GM12872 (cell line): Measurements from ENCODE around the gene CEACAM6.

ENCODE experiments used
- CTCF ChIP-seq: IDR thresholded peaks from 3 replicates; pipeline ENCODE4 v1.5.1; 2011; ENCODE audit warnings: low read depth, mild to moderate bottlenecking, low read length, moderate library complexity; ENCODE audit not compliant: insufficient read depth

CEACAM6 gene

DNA sequence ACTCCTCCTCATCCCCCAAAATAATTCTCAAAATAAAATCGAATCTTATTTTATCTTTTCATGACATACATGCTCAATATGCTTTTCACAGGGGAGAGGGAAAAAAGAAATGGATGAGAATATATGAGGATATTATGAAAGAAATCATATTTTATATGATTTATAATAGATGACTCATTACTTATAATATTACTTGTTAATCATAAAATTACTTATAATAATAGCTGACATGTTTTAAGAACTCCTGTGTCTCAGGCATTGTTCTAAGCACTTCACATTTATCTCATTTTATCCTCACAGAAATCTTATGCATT lies 38.0 kb downstream of the CEACAM6 start:
- no peak for TF ChIP-seq CTCF

- TF ChIP-seq CTCF = peak; percentile 88
Measured at GRCh38 chr19:41795031-41795461, 39.7 kb downstream of the CEACAM6 start.

DNA sequence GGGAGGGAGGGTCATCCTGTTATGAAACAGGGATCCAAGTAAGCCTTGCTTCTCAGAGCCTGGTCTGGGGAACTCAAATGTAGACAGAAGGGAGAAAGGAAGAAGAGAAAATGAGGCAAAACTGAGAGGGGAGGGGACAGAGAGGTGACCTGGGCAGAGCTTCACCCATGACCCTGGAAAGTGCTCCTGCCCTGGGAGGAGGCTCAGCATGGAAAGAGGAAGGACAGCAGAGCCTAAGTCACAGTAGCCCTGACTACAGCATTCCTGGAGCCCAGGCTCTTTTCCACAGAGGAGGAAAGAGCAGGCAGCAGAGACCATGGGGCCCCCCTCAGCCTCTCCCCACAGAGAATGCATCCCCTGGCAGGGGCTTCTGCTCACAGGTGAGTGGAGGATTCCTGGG lies 41.0 kb downstream of the CEACAM6 start, which contains the start of gene CEACAM3:
Gene CEACAM3 (plus strand): TSS at position 226 of the 400 bp plus-strand sequence. CDS start 91 bp downstream, at position 317.
- no peak for TF ChIP-seq CTCF

GRCh38 chr19:41796901-41797300 lies 41.6 kb downstream of the CEACAM6 start:
- no peak for TF ChIP-seq CTCF

- no peak for TF ChIP-seq CTCF
Measured at GRCh38 chr19:41799444-41800000, 44.2 kb downstream of the CEACAM6 start.

DNA sequence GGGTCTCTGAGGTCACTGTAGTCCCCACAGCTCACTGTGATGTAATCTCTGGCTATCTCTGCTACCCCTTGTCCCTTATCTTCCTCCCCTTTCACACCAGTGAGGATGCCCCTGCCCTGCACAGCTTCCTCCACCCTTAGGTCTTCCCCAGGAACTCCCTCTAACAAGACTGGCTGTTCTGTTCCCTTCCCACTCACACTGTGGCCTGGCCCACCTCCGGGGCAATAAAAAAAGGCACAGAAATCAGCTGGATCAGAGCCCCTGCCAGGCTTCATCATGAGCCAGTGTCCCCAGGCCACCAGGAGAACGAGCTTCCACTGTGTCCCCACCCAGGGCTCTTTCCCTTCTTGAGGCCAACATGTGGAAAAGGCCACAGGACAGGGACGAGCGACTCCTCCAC lies 45.7 kb downstream of the CEACAM6 start:
- no peak for TF ChIP-seq CTCF

GRCh38 chr19:41801792-41802211 lies 46.5 kb downstream of the CEACAM6 start:
- no peak for TF ChIP-seq CTCF
